Measurements from ENCODE around the gene BTN1A1.

DNA sequence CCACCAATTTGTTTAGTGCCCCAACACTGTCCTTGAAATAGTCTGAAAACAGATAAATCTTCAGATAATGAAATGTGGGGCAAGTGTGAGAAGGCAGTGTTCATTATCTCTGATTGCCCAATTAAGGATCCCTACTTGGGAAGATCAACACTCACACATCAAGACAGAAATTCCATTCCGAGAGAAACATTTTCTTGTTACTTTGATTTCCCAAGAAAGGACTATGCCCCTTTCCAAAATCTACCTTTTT lies 54.3 kb downstream of the BTN1A1 start:
- TF ChIP-seq TAF1 (IDR thresholded peaks at IDR 0.05; ENCODE audit: borderline replicate concordance, low read depth, low read length), result no peak
- TF ChIP-seq POLR2A (IDR thresholded peaks at IDR 0.05; ENCODE audit: low read depth, low read length), result no peak
- no peak for TF ChIP-seq POLR2AphosphoS5 (IDR thresholded peaks at IDR 0.05; ENCODE audit: low read depth, low read length)

Data from GM12892 (cell line).